ENCODE measurements around the gene IL22RA2.

DNA sequence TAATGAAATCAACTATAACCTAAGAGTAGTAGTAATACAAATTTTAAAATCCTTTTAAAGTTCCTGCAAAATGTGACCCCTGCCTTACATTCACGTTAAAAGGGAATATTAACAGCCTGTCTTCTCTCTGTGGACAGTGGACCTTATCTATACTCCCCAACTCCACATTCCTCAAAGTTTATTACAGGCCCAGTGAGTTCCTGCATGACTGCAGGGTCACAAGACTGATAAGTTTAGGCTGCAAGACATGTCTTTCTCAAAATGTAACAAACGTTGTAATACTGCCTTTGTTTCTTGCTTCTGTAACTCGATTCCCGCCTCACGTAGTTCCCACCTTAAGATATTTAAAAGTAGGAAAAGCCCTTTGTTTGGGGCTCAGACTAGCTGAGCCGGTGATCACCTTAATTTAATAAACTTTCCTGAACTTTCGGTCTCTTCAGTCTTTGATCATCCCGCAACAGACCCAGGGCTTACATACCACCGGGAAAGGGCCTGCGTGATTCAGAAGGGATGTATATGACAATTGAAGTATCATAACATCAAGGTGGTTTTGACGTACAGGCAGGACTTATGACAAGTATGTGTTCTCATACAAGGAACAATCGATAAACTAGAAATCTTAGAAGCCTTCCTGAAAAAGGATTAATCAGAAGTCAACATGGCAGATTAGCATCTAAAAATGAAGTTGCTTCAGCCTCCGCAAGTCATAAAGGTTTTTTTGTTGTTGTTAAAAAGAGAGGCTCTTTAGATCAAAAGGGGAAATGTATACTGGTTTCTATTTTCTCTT is 3.0 kb downstream of the IL22RA2 start:
- TF ChIP-seq POLR2A (IDR thresholded peaks at IDR 0.05; ENCODE audit: low read depth) = no peak
- TF ChIP-seq, protein P1, sequence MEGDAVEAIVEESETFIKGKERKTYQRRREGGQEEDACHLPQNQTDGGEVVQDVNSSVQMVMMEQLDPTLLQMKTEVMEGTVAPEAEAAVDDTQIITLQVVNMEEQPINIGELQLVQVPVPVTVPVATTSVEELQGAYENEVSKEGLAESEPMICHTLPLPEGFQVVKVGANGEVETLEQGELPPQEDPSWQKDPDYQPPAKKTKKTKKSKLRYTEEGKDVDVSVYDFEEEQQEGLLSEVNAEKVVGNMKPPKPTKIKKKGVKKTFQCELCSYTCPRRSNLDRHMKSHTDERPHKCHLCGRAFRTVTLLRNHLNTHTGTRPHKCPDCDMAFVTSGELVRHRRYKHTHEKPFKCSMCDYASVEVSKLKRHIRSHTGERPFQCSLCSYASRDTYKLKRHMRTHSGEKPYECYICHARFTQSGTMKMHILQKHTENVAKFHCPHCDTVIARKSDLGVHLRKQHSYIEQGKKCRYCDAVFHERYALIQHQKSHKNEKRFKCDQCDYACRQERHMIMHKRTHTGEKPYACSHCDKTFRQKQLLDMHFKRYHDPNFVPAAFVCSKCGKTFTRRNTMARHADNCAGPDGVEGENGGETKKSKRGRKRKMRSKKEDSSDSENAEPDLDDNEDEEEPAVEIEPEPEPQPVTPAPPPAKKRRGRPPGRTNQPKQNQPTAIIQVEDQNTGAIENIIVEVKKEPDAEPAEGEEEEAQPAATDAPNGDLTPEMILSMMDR (IDR thresholded peaks at IDR 0.05) = no peak
- TF ChIP-seq POLR2AphosphoS5 (IDR thresholded peaks at IDR 0.05) = no peak
- TF ChIP-seq EP300 (IDR thresholded peaks at IDR 0.05) = no peak
